ENCODE data around the gene ST3GAL5. TPM values are rescaled to one million over a fixed set of nuclear protein-coding genes. Genes with fewer than 3 reads are reported as not detected.
A peak's percentile ranks its signal among the peaks of the same experiment; 100 is the strongest.

ST3GAL5 gene
- total RNA-seq, 4 donors from 2014 or later, result 3.0 to 20.2 (median 13.6) TPM

DNA sequence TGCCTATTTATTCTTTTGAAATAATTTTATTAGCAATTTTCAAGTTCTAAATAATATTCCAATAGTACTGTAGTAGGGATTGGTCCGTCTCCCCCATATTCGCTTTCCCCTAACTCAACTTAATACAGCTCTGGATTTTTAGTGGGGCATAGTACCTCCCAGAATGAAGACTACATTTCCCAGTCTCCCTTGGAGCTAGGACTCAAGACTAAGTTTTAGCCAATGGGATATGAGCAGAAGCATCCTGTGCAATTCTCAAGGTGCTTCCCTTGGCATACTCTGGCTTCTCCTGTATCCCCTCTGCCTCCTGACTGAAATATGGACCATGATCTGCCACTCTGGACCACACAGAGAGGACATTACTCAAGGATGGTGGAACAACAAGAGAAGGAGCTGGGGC lies 24.1 kb downstream of the ST3GAL5 start:
- no peak for DNase-seq
- Histone ChIP-seq H3K27ac (no peak overlapping the region), H3K9me3 (no peaks in the 10 kb centered on the region), H3K27me3 (no peaks in the 10 kb centered on the region), H3K4me3 (no peak overlapping the region), H3K36me3 (peaks cover 0 to 3% (median 0%) of the 10 kb centered on the region in 4 donors), H3K4me1 (peaks cover 0 to 15% (median 7%) of the 10 kb centered on the region in 4 donors)
- intact Hi-C loops (cut with DNase I; ENCODE audit: low total_unique reads), result no loop called here
- 92 to 94% methylated on average over 2 of the region's 2 CpGs for WGBS, 2 donors (ENCODE audit: low coverage in 1 of 2)
- in situ Hi-C loops (cut with MboI; ENCODE audit: low pct_ligation_motif_present in 1 of 4, low pct_unique_long_range_greater_than_20kb in 1 of 4, low sequenced_read_pairs in 3 of 4), result no loop called here
- TF ChIP-seq POLR2AphosphoS5 (IDR thresholded peaks at IDR 0.05) (no peak), POLR2A (IDR thresholded peaks at IDR 0.05) (no peak), EP300 (IDR thresholded peaks at IDR 0.05; ENCODE audit: low read depth) (no peak)
- TF ChIP-seq, protein P1, sequence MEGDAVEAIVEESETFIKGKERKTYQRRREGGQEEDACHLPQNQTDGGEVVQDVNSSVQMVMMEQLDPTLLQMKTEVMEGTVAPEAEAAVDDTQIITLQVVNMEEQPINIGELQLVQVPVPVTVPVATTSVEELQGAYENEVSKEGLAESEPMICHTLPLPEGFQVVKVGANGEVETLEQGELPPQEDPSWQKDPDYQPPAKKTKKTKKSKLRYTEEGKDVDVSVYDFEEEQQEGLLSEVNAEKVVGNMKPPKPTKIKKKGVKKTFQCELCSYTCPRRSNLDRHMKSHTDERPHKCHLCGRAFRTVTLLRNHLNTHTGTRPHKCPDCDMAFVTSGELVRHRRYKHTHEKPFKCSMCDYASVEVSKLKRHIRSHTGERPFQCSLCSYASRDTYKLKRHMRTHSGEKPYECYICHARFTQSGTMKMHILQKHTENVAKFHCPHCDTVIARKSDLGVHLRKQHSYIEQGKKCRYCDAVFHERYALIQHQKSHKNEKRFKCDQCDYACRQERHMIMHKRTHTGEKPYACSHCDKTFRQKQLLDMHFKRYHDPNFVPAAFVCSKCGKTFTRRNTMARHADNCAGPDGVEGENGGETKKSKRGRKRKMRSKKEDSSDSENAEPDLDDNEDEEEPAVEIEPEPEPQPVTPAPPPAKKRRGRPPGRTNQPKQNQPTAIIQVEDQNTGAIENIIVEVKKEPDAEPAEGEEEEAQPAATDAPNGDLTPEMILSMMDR (IDR thresholded peaks at IDR 0.05), result no peak

DNA sequence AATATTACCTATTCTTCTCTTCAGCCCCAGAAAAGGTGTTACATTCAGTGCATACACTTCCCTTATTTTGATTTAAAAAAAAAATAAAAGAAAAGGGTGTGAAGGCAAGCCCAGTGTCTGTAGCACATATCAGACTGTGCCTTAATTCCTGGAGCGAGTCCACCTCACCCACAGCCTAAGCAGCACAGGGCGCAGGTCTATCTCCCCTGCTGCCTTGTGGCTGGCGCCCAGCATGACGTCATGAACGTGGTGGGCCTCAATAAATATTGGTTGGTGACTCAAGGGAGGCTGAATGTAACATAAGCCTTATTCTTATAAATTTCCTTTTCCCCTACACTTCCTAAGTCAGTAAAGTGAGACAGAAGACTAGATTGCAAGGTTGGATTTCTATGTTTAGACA lies 26.4 kb downstream of the ST3GAL5 start:
- DNase-seq, result no peak

DNA sequence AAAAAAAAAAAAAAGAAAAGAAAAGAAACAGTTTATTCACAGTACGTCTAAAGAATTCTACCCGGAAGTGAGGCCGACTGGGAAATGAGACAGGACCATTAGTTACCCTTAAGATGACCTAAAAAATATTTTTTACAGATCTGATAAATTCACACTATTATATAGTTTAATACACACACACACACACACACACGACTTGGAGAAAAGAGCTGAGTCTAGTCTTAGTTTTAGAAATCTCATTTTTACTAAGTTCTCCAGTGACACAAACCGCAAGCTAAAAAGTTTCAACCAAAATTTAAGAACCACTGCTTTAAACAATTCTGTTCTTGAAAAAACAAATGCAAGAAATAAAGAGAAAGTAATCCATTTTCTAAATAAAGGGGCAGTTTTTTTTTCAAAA lies 27.1 kb downstream of the ST3GAL5 start:
- DNase-seq, result no peak
- in situ Hi-C loops (cut with MboI; ENCODE audit: low pct_ligation_motif_present in 1 of 4, low pct_unique_long_range_greater_than_20kb in 1 of 4, low sequenced_read_pairs in 3 of 4) (no loop called here), intact Hi-C loops (cut with DNase I; ENCODE audit: low total_unique reads) (no loop called here)
- H3K36me3 ChIP-seq, result peaks cover 0 to 3% (median 0%) of the 10 kb centered on the region in 4 donors
- no peaks in the 10 kb centered on the region for H3K9me3 ChIP-seq
- peak overlapping the region in 1 of 4 donors; percentile 4 for H3K27ac ChIP-seq
- TF ChIP-seq POLR2AphosphoS5 (IDR thresholded peaks at IDR 0.05) (no peak), EP300 (IDR thresholded peaks at IDR 0.05; ENCODE audit: low read depth) (no peak), POLR2A (IDR thresholded peaks at IDR 0.05) (no peak)
- TF ChIP-seq, protein P1 (IDR thresholded peaks at IDR 0.05), result no peak
- H3K4me3 ChIP-seq, result no peak overlapping the region
- H3K27me3 ChIP-seq, result no peaks in the 10 kb centered on the region
- peaks cover 0 to 15% (median 7%) of the 10 kb centered on the region in 4 donors for H3K4me1 ChIP-seq
- WGBS, 2 donors (ENCODE audit: low coverage in 1 of 2), result 56 to 65% methylated on average over 5 of the region's 5 CpGs

More for the DNA sequence above, 26.4 kb downstream of the ST3GAL5 start:
- 76 to 92% methylated on average over 2 to 5 of the region's 5 CpGs for WGBS, 2 donors (ENCODE audit: low coverage in 1 of 2)
- in situ Hi-C loops (cut with MboI; ENCODE audit: low pct_ligation_motif_present in 1 of 4, low pct_unique_long_range_greater_than_20kb in 1 of 4, low sequenced_read_pairs in 3 of 4) (no loop called here), intact Hi-C loops (cut with DNase I; ENCODE audit: low total_unique reads) (no loop called here)
- TF ChIP-seq EP300 (IDR thresholded peaks at IDR 0.05; ENCODE audit: low read depth) (no peak), POLR2A (IDR thresholded peaks at IDR 0.05) (no peak), POLR2AphosphoS5 (IDR thresholded peaks at IDR 0.05) (no peak)
- TF ChIP-seq, protein P1 (IDR thresholded peaks at IDR 0.05), result no peak
- Histone ChIP-seq H3K27me3 (no peaks in the 10 kb centered on the region), H3K4me1 (peaks cover 0 to 15% (median 7%) of the 10 kb centered on the region in 4 donors), H3K9me3 (no peaks in the 10 kb centered on the region), H3K4me3 (no peak overlapping the region), H3K27ac (peak overlapping the region in 1 of 4 donors; percentile 4), H3K36me3 (peaks cover 0 to 3% (median 0%) of the 10 kb centered on the region in 4 donors)

DNA sequence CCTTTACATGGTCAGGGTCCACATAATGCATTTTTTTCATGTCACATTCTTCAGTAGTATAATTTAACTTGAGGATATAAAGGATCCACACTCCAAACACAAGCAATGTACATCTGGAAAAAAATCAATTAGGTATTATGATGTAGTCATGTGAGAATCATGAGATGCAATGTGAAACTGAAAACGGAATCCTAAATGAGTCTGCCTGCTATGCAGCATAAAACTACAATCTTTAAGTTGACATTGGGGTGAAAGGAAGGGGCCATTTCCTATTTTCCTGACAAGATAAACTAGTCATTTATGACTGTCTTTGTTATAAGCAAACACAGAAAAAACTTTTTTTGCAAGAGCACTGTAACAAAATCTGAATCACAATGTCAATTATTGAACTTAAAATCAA lies 27.6 kb downstream of the ST3GAL5 start:
- peak overlapping the region in 1 of 4 donors; percentile 4 for H3K27ac ChIP-seq
- TF ChIP-seq, protein P1 (IDR thresholded peaks at IDR 0.05), result no peak
- no peak for TF ChIP-seq POLR2A (IDR thresholded peaks at IDR 0.05)
- TF ChIP-seq EP300 (IDR thresholded peaks at IDR 0.05; ENCODE audit: low read depth), result no peak
- no peak for TF ChIP-seq POLR2AphosphoS5 (IDR thresholded peaks at IDR 0.05)
- H3K4me3 ChIP-seq, result no peak overlapping the region
- 38 to 53% methylated on average over 1 of the region's 1 CpG for WGBS, 2 donors (ENCODE audit: low coverage in 1 of 2)
- intact Hi-C loops (cut with DNase I; ENCODE audit: low total_unique reads), result no loop called here
- in situ Hi-C loops (cut with MboI; ENCODE audit: low pct_ligation_motif_present in 1 of 4, low pct_unique_long_range_greater_than_20kb in 1 of 4, low sequenced_read_pairs in 3 of 4), result no loop called here
- peaks cover 0 to 15% (median 7%) of the 10 kb centered on the region in 4 donors for H3K4me1 ChIP-seq
- no peaks in the 10 kb centered on the region for H3K9me3 ChIP-seq
- H3K27me3 ChIP-seq, result no peaks in the 10 kb centered on the region
- DNase-seq, result no peak
- peaks cover 0 to 3% (median 0%) of the 10 kb centered on the region in 4 donors for H3K36me3 ChIP-seq
